ENCODE results near the gene KANSL1.

DNA sequence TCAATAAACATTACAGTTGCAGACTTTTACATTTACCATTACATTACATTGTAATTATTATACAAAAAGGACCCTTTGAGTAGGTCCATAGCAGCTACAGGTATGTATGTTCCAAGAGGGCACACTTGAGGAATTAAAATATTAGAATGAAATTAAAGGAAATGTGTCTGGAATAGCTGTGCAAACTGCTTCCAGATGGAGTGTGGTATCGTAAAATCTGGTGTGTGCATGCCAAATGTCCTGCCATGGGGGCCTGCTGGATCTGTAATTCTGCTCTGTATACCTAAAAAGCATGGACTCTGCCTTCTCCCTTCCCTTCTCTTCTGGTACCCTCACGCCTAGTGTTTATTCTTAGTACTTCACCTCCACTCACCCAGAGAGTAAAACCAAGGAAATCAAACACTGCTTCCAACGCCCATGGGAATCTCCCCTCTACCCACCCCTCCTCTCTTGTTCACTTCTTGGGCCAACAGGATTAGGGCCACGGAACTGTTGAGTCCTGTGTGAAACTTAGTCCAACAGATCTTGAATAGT lies 155.4 kb downstream of the KANSL1 start:
- TF ChIP-seq, protein P1, sequence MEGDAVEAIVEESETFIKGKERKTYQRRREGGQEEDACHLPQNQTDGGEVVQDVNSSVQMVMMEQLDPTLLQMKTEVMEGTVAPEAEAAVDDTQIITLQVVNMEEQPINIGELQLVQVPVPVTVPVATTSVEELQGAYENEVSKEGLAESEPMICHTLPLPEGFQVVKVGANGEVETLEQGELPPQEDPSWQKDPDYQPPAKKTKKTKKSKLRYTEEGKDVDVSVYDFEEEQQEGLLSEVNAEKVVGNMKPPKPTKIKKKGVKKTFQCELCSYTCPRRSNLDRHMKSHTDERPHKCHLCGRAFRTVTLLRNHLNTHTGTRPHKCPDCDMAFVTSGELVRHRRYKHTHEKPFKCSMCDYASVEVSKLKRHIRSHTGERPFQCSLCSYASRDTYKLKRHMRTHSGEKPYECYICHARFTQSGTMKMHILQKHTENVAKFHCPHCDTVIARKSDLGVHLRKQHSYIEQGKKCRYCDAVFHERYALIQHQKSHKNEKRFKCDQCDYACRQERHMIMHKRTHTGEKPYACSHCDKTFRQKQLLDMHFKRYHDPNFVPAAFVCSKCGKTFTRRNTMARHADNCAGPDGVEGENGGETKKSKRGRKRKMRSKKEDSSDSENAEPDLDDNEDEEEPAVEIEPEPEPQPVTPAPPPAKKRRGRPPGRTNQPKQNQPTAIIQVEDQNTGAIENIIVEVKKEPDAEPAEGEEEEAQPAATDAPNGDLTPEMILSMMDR (IDR thresholded peaks at IDR 0.05) = no peak
- TF ChIP-seq, protein P2, sequence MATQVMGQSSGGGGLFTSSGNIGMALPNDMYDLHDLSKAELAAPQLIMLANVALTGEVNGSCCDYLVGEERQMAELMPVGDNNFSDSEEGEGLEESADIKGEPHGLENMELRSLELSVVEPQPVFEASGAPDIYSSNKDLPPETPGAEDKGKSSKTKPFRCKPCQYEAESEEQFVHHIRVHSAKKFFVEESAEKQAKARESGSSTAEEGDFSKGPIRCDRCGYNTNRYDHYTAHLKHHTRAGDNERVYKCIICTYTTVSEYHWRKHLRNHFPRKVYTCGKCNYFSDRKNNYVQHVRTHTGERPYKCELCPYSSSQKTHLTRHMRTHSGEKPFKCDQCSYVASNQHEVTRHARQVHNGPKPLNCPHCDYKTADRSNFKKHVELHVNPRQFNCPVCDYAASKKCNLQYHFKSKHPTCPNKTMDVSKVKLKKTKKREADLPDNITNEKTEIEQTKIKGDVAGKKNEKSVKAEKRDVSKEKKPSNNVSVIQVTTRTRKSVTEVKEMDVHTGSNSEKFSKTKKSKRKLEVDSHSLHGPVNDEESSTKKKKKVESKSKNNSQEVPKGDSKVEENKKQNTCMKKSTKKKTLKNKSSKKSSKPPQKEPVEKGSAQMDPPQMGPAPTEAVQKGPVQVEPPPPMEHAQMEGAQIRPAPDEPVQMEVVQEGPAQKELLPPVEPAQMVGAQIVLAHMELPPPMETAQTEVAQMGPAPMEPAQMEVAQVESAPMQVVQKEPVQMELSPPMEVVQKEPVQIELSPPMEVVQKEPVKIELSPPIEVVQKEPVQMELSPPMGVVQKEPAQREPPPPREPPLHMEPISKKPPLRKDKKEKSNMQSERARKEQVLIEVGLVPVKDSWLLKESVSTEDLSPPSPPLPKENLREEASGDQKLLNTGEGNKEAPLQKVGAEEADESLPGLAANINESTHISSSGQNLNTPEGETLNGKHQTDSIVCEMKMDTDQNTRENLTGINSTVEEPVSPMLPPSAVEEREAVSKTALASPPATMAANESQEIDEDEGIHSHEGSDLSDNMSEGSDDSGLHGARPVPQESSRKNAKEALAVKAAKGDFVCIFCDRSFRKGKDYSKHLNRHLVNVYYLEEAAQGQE (IDR thresholded peaks at IDR 0.05; ENCODE audit: insufficient read depth in 1 of 2, low read depth in 2 of 2, low read length in 1 of 2) = no peak
- TF ChIP-seq TCF7L2 (IDR thresholded peaks at IDR 0.05; ENCODE audit: low read depth, low read length) = no peak
